Measurements from ENCODE around the gene SLIT2. TPM values are rescaled to one million over a fixed set of nuclear protein-coding genes. Genes with fewer than 3 reads are reported as not detected.

The SLIT2 gene
- total and polyA plus RNA-seq, 10 donors = 1.3 to 128 (median 57.2) TPM

DNA sequence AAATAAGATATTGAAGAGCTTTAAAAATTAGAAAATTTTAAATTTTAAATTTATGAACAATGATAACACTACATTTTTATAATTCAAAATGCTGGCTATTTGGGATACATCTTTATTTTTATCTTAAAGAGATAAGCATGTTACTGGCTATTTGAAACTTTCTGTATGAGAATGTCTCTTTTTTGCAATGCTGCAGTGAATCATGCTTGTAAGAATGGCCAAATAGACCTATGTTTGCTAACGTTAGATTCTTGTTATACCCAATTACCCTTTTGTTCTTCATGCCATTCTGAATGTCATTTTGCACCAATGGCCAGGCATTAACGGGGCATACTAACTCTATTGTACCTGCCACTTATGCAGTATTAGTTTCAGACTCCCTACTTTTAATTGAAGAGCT, 49.5 kb downstream of the SLIT2 start:
- intact Hi-C loops (cut with DNase I; ENCODE audit: low total_unique reads) = no loop called here

More for the DNA sequence above, 49.5 kb downstream of the SLIT2 start:
- DNase-seq = no peak
- TF ChIP-seq POLR2A (IDR thresholded peaks at IDR 0.05) (no peak), POLR2AphosphoS5 (IDR thresholded peaks at IDR 0.05) (no peak)
- TF ChIP-seq, protein P1, sequence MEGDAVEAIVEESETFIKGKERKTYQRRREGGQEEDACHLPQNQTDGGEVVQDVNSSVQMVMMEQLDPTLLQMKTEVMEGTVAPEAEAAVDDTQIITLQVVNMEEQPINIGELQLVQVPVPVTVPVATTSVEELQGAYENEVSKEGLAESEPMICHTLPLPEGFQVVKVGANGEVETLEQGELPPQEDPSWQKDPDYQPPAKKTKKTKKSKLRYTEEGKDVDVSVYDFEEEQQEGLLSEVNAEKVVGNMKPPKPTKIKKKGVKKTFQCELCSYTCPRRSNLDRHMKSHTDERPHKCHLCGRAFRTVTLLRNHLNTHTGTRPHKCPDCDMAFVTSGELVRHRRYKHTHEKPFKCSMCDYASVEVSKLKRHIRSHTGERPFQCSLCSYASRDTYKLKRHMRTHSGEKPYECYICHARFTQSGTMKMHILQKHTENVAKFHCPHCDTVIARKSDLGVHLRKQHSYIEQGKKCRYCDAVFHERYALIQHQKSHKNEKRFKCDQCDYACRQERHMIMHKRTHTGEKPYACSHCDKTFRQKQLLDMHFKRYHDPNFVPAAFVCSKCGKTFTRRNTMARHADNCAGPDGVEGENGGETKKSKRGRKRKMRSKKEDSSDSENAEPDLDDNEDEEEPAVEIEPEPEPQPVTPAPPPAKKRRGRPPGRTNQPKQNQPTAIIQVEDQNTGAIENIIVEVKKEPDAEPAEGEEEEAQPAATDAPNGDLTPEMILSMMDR (IDR thresholded peaks at IDR 0.05 in 8 of 11, conservative IDR thresholded peaks at IDR 0.05 in 3 of 11) = no peak
- no peak overlapping the region for H3K27ac ChIP-seq
- H3K36me3 ChIP-seq = no peaks in the 10 kb centered on the region
- no peak overlapping the region for H3K4me3 ChIP-seq
- WGBS, 5 donors = 57 to 85% (median 76%) methylated on average over 2 of the region's 2 CpGs
- H3K4me1 ChIP-seq = peaks cover 0 to 6% (median 0%) of the 10 kb centered on the region in 6 donors
- no peaks in the 10 kb centered on the region for H3K27me3 ChIP-seq (replicated peaks in 1 of 7)
- H3K9me3 ChIP-seq = no peaks in the 10 kb centered on the region

Data from spleen (tissue), 11 donors.